HEK293 (cell line): ENCODE measurements around the gene SCAF4.
A peak's percentile ranks its signal among the peaks of the same experiment; 100 is the strongest.

Source experiments
- CTCF ChIA-PET: fragments of 350-600 bp; formaldehyde crosslinking; extraction: SDS; loops from one replicate; lab custom pipeline; 2021; ENCODE audit warnings: antibody characterized with exemption; lab: Yijun Ruan, JAX
- POLR2A ChIA-PET: fragments of 300-600 bp; formaldehyde crosslinking; extraction: SDS; loops from one replicate; lab custom pipeline; 2020; ENCODE audit warnings: antibody characterized with exemption, inconsistent platforms; lab: Yijun Ruan, JAX
- H3K27ac ChIP-seq: fragments of 200-500 bp; sonication (Bioruptor generic); 2 replicates; pipeline ENCODE4 v1.5.1; 2014; ENCODE audit warnings: low read depth, low read length, control low read depth, inconsistent platforms; ENCODE audit errors: extremely low read depth
- H3K36me3 ChIP-seq, 2 experiments: fragments of 200-500 bp in 1 of 2; sonication (Bioruptor generic) in 1 of 2; 1 replicate in 1 of 2; 2 replicates in 1 of 2; pipeline ENCODE4 v1.5.1; 2014 to 2017; ENCODE audit warnings: inconsistent platforms in 2 of 2, low read length in 2 of 2; ENCODE audit not compliant: control insufficient read depth in 2 of 2, insufficient read depth in 1 of 2
- H3K4me1 ChIP-seq: fragments of 200-500 bp; sonication (Bioruptor generic); 2 replicates; pipeline ENCODE4 v1.5.1; 2014; ENCODE audit warnings: mild to moderate bottlenecking, low read length, inconsistent platforms; ENCODE audit not compliant: control insufficient read depth, insufficient read depth
- H3K4me3 ChIP-seq: 2 replicates; pipeline ENCODE4 v1.5.1; 2011; ENCODE audit warnings: low read depth, mild to moderate bottlenecking, control low read depth, low read length, moderate library complexity
- H3K9me3 ChIP-seq: fragments of 200-500 bp; sonication (Bioruptor generic); 2 replicates; pipeline ENCODE4 v1.5.1; 2014; ENCODE audit warnings: low read depth, low read length, inconsistent platforms; ENCODE audit not compliant: control insufficient read depth, insufficient read depth
- GLI4 ChIP-seq: fragments of 450-650 bp; formaldehyde crosslinking; IDR thresholded peaks from 2 replicates; pipeline ENCODE4 v1.5.1; 2016; ENCODE audit warnings: missing biosample characterization, missing genetic modification characterization
- KLF10 ChIP-seq: fragments of 450-650 bp; IDR thresholded peaks from 2 replicates; pipeline ENCODE4 v1.5.1; 2018; ENCODE audit warnings: missing biosample characterization, mild to moderate bottlenecking, missing genetic modification characterization
- SCRT2 ChIP-seq: fragments of 450-650 bp; formaldehyde crosslinking; IDR thresholded peaks from 2 replicates; pipeline ENCODE4 v1.5.1; 2016; ENCODE audit warnings: missing biosample characterization, missing genetic modification characterization
- SP3 ChIP-seq: fragments of 450-650 bp; formaldehyde crosslinking; IDR thresholded peaks from 2 replicates; pipeline ENCODE4 v1.5.1; 2016; ENCODE audit warnings: missing biosample characterization, missing genetic modification characterization
- ZBTB20 ChIP-seq: fragments of 450-650 bp; formaldehyde crosslinking; IDR thresholded peaks from 2 replicates; pipeline ENCODE4 v1.5.1; 2016; ENCODE audit warnings: missing biosample characterization, missing genetic modification characterization
- ZBTB48 ChIP-seq: fragments of 450-650 bp; formaldehyde crosslinking; IDR thresholded peaks from 2 replicates; pipeline ENCODE4 v1.5.1; 2016; ENCODE audit warnings: missing biosample characterization, missing genetic modification characterization
- ZNF184 ChIP-seq: fragments of 450-650 bp; IDR thresholded peaks from 2 replicates; pipeline ENCODE4 v1.5.1; 2018; ENCODE audit warnings: missing biosample characterization, mild to moderate bottlenecking, missing genetic modification characterization
- ZNF2 ChIP-seq: fragments of 450-650 bp; formaldehyde crosslinking; IDR thresholded peaks from 2 replicates; pipeline ENCODE4 v1.5.1; 2016; ENCODE audit warnings: missing biosample characterization, missing genetic modification characterization
- ZNF350 ChIP-seq: fragments of 450-650 bp; formaldehyde crosslinking; IDR thresholded peaks from 2 replicates; pipeline ENCODE4 v1.5.0; 2017; ENCODE audit warnings: missing biosample characterization, mild to moderate bottlenecking, missing genetic modification characterization
- ZNF549 ChIP-seq: fragments of 450-650 bp; IDR thresholded peaks from 2 replicates; pipeline ENCODE4 v1.5.1; 2018; ENCODE audit warnings: missing biosample characterization, missing genetic modification characterization, mild to moderate bottlenecking, inconsistent platforms, moderate library complexity
- ZNF555 ChIP-seq: fragments of 450-650 bp; formaldehyde crosslinking; conservative IDR thresholded peaks from 2 replicates; pipeline ENCODE4 v1.5.1; 2017; ENCODE audit warnings: missing biosample characterization, mild to moderate bottlenecking, missing genetic modification characterization, inconsistent platforms
- ZNF558 ChIP-seq: fragments of 450-650 bp; formaldehyde crosslinking; IDR thresholded peaks from 2 replicates; pipeline ENCODE4 v1.5.1; 2016; ENCODE audit warnings: missing biosample characterization, missing genetic modification characterization
- ZNF664 ChIP-seq: fragments of 450-650 bp; formaldehyde crosslinking; IDR thresholded peaks from 2 replicates; pipeline ENCODE4 v1.5.1; 2016; ENCODE audit warnings: missing biosample characterization, missing genetic modification characterization
- TF ChIP-seq, protein P1 (sequence below): fragments of 450-650 bp; formaldehyde crosslinking; IDR thresholded peaks from 2 replicates; pipeline ENCODE4 v1.5.1; 2016; ENCODE audit warnings: missing biosample characterization, missing genetic modification characterization
- TF ChIP-seq, protein P2 (sequence below): fragments of 450-650 bp; IDR thresholded peaks from 2 replicates; pipeline ENCODE4 v1.5.1; 2018; ENCODE audit warnings: missing biosample characterization, mild to moderate bottlenecking, missing genetic modification characterization
- TF ChIP-seq, protein P3 (sequence below): fragments of 450-650 bp; formaldehyde crosslinking; IDR thresholded peaks from 2 replicates; pipeline ENCODE4 v1.5.1; 2016; ENCODE audit warnings: missing biosample characterization, missing genetic modification characterization
- TF ChIP-seq, protein P4 (sequence below): fragments of 450-650 bp; formaldehyde crosslinking; IDR thresholded peaks from 2 replicates; pipeline ENCODE4 v1.5.1; 2016; ENCODE audit warnings: missing biosample characterization, missing genetic modification characterization

Gene SCAF4

DNA sequence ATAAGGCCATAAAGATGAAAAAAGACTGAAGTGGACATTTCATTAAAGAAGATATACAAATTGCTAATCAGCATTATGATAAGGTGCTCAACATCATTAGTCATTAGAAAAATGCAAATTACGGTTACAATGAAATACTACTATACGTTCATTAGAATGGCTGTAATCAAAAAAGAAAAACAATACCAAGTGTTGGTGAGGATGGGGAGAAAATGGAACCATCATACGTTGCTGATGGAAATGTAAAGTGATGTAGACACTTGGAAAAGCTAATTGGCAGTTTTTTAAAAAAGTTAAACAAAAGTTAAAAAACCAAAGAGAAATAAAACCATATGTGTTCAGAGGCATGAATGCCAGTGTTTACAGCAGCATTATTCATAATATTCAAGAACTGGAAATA, 81.0 kb downstream of the SCAF4 start:
- TF ChIP-seq ZNF184 (tag by site-specific recombination) (peak; percentile 98), ZNF664 (0 out of 2 replicates have a peak, but pooled peaks have one; percentile 17), ZNF549 (no peak)
- Histone ChIP-seq H3K9me3 (no peaks in the 10 kb centered on the region), H3K4me1 (no peaks in the 10 kb centered on the region), H3K36me3 (no peaks in the 10 kb centered on the region), H3K4me3 (no peak overlapping the region), H3K27ac (no peak overlapping the region)
- CTCF ChIA-PET: no interaction called here
- POLR2A ChIA-PET: no interaction called here

DNA sequence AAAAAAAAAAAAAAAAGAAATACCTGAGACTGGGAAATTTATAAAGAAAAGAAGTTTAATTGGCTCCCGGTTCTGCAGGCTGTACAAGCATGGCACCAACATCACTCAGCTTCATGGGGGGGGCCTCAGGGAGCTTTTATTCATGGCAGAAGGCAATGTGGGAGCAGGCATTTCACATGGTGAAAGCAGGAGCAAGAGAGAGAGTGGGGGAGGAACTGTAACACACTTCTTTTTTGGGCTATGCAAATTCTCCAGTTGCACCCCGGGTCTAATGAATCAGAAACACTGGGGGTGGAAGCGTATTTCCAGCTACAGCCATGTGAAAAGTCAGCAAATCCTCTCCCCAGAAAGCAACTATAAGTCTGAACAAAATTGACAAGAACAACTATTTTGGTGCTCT, 84.3 kb downstream of the SCAF4 start:
- CTCF ChIA-PET: no interaction called here

DNA sequence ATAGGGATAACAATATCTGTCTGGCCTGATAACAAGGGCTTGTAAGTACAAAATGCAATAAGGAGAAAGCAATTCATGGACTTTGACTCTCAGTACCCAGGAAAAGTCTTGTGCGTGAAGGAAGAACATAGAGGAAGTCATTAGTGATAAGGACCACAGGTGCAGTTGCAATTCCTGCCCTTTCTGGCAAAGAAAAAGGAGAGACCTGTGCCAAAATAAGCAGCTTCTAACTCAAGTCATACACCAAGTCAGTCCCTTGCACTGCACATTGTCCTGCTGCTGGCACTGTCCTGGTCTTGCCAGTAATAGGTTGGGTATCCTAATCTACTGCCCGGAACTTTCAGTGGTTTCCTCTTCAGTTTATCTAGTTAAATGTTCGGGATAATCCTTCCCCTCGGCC, 87.3 kb downstream of the SCAF4 start:
- CTCF ChIA-PET: interaction anchor here (0.6 kb wide), 1 partner anchor 149 kb away, joined by 4 read pairs; no protein-coding TSS in a partner anchor
- TF ChIP-seq ZNF555 (tag by site-specific recombination): no peak
- no peak for TF ChIP-seq SP3 (tag by site-specific recombination)
- TF ChIP-seq, protein P1, sequence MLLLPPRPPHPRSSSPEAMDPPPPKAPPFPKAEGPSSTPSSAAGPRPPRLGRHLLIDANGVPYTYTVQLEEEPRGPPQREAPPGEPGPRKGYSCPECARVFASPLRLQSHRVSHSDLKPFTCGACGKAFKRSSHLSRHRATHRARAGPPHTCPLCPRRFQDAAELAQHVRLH (tag by site-specific recombination): no peak
- no peak for TF ChIP-seq ZBTB20
- TF ChIP-seq, protein P2, sequence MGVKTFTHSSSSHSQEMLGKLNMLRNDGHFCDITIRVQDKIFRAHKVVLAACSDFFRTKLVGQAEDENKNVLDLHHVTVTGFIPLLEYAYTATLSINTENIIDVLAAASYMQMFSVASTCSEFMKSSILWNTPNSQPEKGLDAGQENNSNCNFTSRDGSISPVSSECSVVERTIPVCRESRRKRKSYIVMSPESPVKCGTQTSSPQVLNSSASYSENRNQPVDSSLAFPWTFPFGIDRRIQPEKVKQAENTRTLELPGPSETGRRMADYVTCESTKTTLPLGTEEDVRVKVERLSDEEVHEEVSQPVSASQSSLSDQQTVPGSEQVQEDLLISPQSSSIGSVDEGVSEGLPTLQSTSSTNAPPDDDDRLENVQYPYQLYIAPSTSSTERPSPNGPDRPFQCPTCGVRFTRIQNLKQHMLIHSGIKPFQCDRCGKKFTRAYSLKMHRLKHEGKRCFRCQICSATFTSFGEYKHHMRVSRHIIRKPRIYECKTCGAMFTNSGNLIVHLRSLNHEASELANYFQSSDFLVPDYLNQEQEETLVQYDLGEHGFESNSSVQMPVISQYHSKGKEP (tag by site-specific recombination): no peak
- TF ChIP-seq ZNF2 (tag by site-specific recombination): no peak
- no peak for TF ChIP-seq SCRT2 (tag by site-specific recombination)
- TF ChIP-seq, protein P3, sequence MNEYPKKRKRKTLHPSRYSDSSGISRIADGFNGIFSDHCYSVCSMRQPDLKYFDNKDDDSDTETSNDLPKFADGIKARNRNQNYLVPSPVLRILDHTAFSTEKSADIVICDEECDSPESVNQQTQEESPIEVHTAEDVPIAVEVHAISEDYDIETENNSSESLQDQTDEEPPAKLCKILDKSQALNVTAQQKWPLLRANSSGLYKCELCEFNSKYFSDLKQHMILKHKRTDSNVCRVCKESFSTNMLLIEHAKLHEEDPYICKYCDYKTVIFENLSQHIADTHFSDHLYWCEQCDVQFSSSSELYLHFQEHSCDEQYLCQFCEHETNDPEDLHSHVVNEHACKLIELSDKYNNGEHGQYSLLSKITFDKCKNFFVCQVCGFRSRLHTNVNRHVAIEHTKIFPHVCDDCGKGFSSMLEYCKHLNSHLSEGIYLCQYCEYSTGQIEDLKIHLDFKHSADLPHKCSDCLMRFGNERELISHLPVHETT: no peak
- POLR2A ChIA-PET: no interaction called here

More for the DNA sequence above, 84.3 kb downstream of the SCAF4 start:
- no peak for TF ChIP-seq ZBTB48 (tag by site-specific recombination)
- no peak for TF ChIP-seq ZNF350 (tag by site-specific recombination)
- no peak for TF ChIP-seq GLI4 (tag by site-specific recombination)
- no peak for TF ChIP-seq KLF10 (tag by site-specific recombination)
- TF ChIP-seq, all 188 proteins: peak for 0
- Histone ChIP-seq H3K36me3 (no peaks in the 10 kb centered on the region), H3K4me1 (peaks cover 4% of the 10 kb centered on the region; the same call in 1 of the 2 replicates), H3K4me3 (no peak overlapping the region), H3K27ac (no peak overlapping the region), H3K9me3 (no peaks in the 10 kb centered on the region)
- POLR2A ChIA-PET: interaction anchor here (0.7 kb wide), 1 partner anchor 31 kb away, joined by 5 read pairs; no protein-coding TSS in a partner anchor

DNA sequence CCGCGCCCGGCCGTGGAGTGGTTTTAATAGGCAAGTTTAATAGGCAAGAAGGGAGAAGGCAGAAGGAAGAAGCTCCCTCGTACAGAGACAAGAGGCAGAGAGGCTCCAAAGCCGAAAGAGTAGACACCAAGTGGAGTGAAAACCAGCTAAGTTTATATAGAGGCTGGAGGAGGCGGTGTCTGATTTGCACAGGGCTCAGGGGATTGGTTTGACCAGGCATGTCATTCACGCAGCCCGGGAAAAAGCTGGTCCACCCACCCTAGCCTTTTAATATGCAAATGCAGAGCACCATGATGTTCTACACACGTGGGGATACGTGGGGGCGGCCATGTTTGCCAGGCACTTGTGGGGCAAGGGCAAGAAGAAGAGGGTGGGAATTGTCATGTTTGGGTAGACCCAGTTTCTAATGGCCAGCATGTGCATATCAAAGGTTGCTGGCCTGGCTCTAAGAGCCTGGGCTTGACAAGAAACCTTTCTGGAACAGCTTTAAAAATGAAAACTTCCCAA, 90.4 kb downstream of the SCAF4 start:
- CTCF ChIA-PET: interaction anchor here (0.5 kb wide), 1 partner anchor 147 kb away, joined by 3 read pairs; no protein-coding TSS in a partner anchor
- no peaks in the 10 kb centered on the region for H3K9me3 ChIP-seq
- no peak for TF ChIP-seq ZNF558 (tag by site-specific recombination)
- TF ChIP-seq, protein P4, sequence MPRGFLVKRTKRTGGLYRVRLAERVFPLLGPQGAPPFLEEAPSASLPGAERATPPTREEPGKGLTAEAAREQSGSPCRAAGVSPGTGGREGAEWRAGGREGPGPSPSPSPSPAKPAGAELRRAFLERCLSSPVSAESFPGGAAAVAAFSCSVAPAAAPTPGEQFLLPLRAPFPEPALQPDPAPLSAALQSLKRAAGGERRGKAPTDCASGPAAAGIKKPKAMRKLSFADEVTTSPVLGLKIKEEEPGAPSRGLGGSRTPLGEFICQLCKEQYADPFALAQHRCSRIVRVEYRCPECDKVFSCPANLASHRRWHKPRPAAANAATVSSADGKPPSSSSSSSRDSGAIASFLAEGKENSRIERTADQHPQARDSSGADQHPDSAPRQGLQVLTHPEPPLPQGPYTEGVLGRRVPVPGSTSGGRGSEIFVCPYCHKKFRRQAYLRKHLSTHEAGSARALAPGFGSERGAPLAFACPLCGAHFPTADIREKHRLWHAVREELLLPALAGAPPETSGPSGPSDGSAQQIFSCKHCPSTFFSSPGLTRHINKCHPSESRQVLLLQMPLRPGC (tag by site-specific recombination): no peak
- TF ChIP-seq, all 188 proteins: peak for 0
- POLR2A ChIA-PET: no interaction called here
- peaks cover 4% of the 10 kb centered on the region; the same call in 1 of the 2 replicates for H3K4me1 ChIP-seq
- no peaks in the 10 kb centered on the region for H3K36me3 ChIP-seq
- no peak overlapping the region for H3K4me3 ChIP-seq
- no peak overlapping the region for H3K27ac ChIP-seq

More for the DNA sequence above, 87.3 kb downstream of the SCAF4 start:
- no peaks in the 10 kb centered on the region for H3K36me3 ChIP-seq
- H3K27ac ChIP-seq: no peak overlapping the region
- peaks cover 4% of the 10 kb centered on the region; the same call in 1 of the 2 replicates for H3K4me1 ChIP-seq
- no peak overlapping the region for H3K4me3 ChIP-seq
- H3K9me3 ChIP-seq: no peaks in the 10 kb centered on the region
